Tibial nerve (tissue), 3 donors: Measurements from ENCODE around the gene DSTYK.

ENCODE experiments used
- POLR2A ChIP-seq, 2 donors: fragments of 450-650 bp; IDR thresholded peaks; one replicate each; pipeline ENCODE4 v1.6.1; 2017; ENCODE audit warnings: antibody characterized with exemption in 2 of 2, mild to moderate bottlenecking in 2 of 2, moderate library complexity in 2 of 2
- TF ChIP-seq, protein P1 (sequence below), 5 experiments: fragments of 200-600 bp in 3 of 5; fragments of 450-650 bp in 2 of 5; sonication (generic) in 3 of 5; IDR thresholded peaks; one replicate each; pipeline ENCODE4 v1.5.1; 2016 to 2019; ENCODE audit warnings: antibody characterized with exemption in 5 of 5, mild to moderate bottlenecking in 3 of 5, moderate library complexity in 2 of 5

DNA sequence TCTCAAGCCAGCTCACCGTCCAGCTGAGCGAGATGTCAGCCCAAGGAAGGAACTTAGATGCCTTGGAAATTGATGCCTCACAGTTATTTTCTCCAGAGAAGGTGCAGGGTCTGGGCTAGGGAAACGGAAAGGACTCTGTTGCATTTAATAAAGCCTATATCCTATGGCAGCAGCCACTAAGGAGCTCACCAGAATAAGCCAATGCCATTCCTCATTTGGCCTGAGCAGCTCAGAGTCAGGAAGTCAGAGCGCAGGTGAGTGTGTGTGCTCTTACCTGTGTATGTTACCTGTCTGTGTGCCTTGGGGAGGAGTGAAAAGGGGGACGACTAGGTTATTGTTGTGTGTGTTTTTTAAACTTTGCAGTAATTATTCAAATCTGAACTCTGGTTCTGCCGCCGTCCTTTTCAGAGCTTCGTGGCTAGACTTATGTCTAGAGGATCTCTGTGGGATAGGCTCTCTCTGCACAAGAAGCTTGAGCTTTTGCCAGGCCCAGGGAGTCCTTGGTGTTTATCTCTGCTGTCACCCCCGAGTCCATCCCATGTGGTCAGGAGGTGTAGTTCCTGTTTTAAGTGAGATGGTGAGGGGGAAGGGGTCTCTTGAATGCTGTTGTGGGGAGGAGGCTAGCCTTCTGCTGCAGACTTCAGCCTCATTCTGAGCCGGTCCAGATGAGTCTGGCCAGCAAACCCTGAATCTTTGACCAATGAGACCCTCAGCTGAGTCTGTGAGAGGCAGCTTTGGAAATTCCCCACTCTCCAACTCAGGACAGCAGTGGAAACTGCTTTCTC, 18.6 kb upstream of the DSTYK start:
- TF ChIP-seq POLR2A (IDR thresholded peaks at IDR 0.05), result no peak
- TF ChIP-seq, protein P1, sequence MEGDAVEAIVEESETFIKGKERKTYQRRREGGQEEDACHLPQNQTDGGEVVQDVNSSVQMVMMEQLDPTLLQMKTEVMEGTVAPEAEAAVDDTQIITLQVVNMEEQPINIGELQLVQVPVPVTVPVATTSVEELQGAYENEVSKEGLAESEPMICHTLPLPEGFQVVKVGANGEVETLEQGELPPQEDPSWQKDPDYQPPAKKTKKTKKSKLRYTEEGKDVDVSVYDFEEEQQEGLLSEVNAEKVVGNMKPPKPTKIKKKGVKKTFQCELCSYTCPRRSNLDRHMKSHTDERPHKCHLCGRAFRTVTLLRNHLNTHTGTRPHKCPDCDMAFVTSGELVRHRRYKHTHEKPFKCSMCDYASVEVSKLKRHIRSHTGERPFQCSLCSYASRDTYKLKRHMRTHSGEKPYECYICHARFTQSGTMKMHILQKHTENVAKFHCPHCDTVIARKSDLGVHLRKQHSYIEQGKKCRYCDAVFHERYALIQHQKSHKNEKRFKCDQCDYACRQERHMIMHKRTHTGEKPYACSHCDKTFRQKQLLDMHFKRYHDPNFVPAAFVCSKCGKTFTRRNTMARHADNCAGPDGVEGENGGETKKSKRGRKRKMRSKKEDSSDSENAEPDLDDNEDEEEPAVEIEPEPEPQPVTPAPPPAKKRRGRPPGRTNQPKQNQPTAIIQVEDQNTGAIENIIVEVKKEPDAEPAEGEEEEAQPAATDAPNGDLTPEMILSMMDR (IDR thresholded peaks at IDR 0.05), result no peak
